ENCODE data around the gene DUSP12. TPM values are rescaled to one million over a fixed set of nuclear protein-coding genes. Genes with fewer than 3 reads are reported as not detected.

Gene DUSP12
- polyA plus RNA-seq, 2 of the 4 experiments (the other 2 are of a cell fraction): 47.3 to 96.3 TPM

DNA sequence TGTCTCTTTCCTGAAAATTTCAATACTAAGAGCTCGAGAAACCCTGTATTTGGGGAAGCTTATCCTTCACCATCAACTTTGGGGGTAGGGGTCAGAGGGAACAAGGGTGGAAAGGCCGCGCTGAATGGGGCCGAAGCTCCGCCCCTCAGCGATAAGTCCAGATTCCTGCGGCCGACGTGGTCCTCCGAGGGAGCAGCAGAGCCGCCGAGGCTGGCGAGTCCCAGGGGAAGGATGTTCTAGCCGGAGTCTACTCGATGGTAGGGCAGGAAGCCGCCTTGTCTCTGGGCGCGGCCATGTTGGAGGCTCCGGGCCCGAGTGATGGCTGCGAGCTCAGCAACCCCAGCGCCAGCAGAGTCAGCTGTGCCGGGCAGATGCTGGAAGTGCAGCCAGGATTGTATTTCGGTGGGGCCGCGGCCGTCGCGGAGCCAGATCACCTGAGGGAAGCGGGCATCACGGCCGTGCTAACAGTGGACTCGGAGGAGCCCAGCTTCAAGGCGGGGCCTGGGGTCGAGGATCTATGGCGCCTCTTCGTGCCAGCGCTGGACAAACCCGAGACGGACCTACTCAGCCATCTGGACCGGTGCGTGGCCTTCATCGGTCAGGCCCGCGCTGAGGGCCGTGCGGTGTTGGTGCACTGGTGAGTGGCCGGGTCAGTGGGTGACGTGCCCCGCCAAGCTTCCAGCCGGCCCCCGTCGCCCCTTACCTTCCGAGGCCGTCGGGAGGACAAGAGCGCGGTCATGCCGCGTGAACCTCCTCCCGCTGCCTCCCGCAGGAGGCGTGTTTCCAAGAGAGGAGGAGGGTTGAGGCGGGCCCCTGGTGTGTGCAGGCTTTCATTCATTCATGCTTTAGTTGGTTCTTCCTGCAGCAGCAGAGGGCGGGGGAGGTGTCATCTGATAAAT, at the start of gene DUSP12 (continued):
- no peak for TF ChIP-seq SREBF2 (IDR thresholded peaks at IDR 0.05)
- TF ChIP-seq POLR2AphosphoS2 (conservative IDR thresholded peaks at IDR 0.05; ENCODE audit: low read length): no peak
- no peak for TF ChIP-seq FOSB (CRISPR knock-in tag; IDR thresholded peaks at IDR 0.05)
- TF ChIP-seq RNF2 (IDR thresholded peaks at IDR 0.05; ENCODE audit: borderline replicate concordance, low read depth): no peak
- TF ChIP-seq, protein P1, sequence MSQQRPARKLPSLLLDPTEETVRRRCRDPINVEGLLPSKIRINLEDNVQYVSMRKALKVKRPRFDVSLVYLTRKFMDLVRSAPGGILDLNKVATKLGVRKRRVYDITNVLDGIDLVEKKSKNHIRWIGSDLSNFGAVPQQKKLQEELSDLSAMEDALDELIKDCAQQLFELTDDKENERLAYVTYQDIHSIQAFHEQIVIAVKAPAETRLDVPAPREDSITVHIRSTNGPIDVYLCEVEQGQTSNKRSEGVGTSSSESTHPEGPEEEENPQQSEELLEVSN (IDR thresholded peaks at IDR 0.05; ENCODE audit: borderline replicate concordance, low read depth): peak; percentile 22; the same call in 1 of the 2 replicates
- 0 out of 2 replicates have a peak, but pooled peaks have one; percentile 23 for TF ChIP-seq RFX5 (IDR thresholded peaks at IDR 0.05)
- TF ChIP-seq, protein P2, sequence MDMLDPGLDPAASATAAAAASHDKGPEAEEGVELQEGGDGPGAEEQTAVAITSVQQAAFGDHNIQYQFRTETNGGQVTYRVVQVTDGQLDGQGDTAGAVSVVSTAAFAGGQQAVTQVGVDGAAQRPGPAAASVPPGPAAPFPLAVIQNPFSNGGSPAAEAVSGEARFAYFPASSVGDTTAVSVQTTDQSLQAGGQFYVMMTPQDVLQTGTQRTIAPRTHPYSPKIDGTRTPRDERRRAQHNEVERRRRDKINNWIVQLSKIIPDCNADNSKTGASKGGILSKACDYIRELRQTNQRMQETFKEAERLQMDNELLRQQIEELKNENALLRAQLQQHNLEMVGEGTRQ (IDR thresholded peaks at IDR 0.05): 0 out of 2 replicates have a peak, but pooled peaks have one; percentile 1
- no peak for TF ChIP-seq EP300 (IDR thresholded peaks at IDR 0.05)
- TF ChIP-seq, protein P3, sequence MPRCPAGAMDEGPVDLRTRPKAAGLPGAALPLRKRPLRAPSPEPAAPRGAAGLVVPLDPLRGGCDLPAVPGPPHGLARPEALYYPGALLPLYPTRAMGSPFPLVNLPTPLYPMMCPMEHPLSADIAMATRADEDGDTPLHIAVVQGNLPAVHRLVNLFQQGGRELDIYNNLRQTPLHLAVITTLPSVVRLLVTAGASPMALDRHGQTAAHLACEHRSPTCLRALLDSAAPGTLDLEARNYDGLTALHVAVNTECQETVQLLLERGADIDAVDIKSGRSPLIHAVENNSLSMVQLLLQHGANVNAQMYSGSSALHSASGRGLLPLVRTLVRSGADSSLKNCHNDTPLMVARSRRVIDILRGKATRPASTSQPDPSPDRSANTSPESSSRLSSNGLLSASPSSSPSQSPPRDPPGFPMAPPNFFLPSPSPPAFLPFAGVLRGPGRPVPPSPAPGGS (IDR thresholded peaks at IDR 0.05): peak; percentile 72; the same call in 1 of the 3 replicates
- TF ChIP-seq FOSL2 (IDR thresholded peaks at IDR 0.05): no peak
- TF ChIP-seq FOSL2 (CRISPR knock-in tag; IDR thresholded peaks at IDR 0.05): no peak
- TF ChIP-seq GATA3 (IDR thresholded peaks at IDR 0.05; ENCODE audit: borderline replicate concordance): no peak; the same call in 1 of the 2 replicates
- TF ChIP-seq CBX2 (IDR thresholded peaks at IDR 0.05; ENCODE audit: borderline replicate concordance, low read depth): no peak
- TF ChIP-seq EHMT2 (IDR thresholded peaks at IDR 0.05; ENCODE audit: low read depth): no peak
- TF ChIP-seq RCOR1 (IDR thresholded peaks at IDR 0.05; ENCODE audit: low read depth, low read length): no peak
- no peak for TF ChIP-seq EHF (CRISPR knock-in tag; IDR thresholded peaks at IDR 0.05)
- TF ChIP-seq ZNF302 (CRISPR knock-in tag; IDR thresholded peaks at IDR 0.05): no peak
- no peak for TF ChIP-seq FOXS1 (CRISPR knock-in tag; IDR thresholded peaks at IDR 0.05)
- no peak for TF ChIP-seq ZC3H11A (IDR thresholded peaks at IDR 0.05)
- TF ChIP-seq CHD4 (IDR thresholded peaks at IDR 0.05; ENCODE audit: borderline replicate concordance): no peak
- no peak for TF ChIP-seq CEBPB (IDR thresholded peaks at IDR 0.05)
- TF ChIP-seq HOXB13 (CRISPR knock-in tag; IDR thresholded peaks at IDR 0.05; ENCODE audit: low read depth): no peak
- no peak for TF ChIP-seq HEYL (CRISPR knock-in tag; IDR thresholded peaks at IDR 0.05)
- TF ChIP-seq NPAS2 (CRISPR knock-in tag; IDR thresholded peaks at IDR 0.05; ENCODE audit: borderline replicate concordance): no peak

DNA sequence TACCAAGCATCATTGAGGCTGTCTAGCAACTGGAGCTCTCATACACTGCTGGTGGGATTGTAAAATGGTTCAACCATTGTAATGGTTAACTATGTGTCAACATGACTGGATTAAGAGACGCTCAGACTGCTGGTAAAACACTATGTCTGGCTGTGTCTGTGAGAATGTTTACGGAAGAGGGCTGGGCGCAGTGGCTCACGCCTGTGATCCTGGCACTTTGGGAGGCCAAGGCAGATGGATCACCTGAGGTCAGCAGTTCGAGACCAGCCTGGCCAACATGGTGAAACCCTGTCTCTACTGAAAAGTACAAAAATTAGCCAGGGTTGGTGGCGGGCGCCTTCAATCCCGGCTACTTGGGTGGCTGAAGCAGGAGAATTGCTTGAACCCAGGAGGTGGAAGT, 47.3 kb upstream of the DUSP12 start:
- Histone ChIP-seq H3K4me3 (no peak overlapping the region), H3K27ac (peak overlapping the region; percentile 42 to 68; a peak in 5 of 6 replicates), H3K9me3 (no peaks in the 10 kb centered on the region), H3K4me2 (peak overlapping the region; percentile 53), H3K4me1 (peaks cover 15% of the 10 kb centered on the region; the same call in 2 of the 3 replicates)
- FAIRE-seq (peak; percentile 76), DNase-seq (ENCODE audit: low read depth in 1 of 2, low spot score in 1 of 2) (peak; percentile 15 to 94), ATAC-seq (peak; percentile 96 to 99)
- ChIA-PET CTCF (no interaction called here), POLR2A (interaction anchor here (1.2 kb wide), 1 partner anchor 25 kb away, joined by 3 read pairs; no protein-coding TSS in a partner anchor)
- 3% methylated on average over 7 of the region's 8 CpGs for WGBS (ENCODE audit: missing lambda C conversion rate)
- TF ChIP-seq KDM5A (IDR thresholded peaks at IDR 0.05) (no peak), CEBPB (IDR thresholded peaks at IDR 0.05) (peak in 1 of 2 experiments; percentile 40; a peak in 1 of 4 replicates), RARB (CRISPR knock-in tag; IDR thresholded peaks at IDR 0.05) (no peak), MAFK (IDR thresholded peaks at IDR 0.05; ENCODE audit: partially characterized antibody) (peak; percentile 75), POLR2AphosphoS2 (conservative IDR thresholded peaks at IDR 0.05; ENCODE audit: low read length) (no peak), ESRRA (IDR thresholded peaks at IDR 0.05; ENCODE audit: borderline replicate concordance, low read length) (no peak), RNF2 (IDR thresholded peaks at IDR 0.05; ENCODE audit: borderline replicate concordance, low read depth) (no peak), JUNB (IDR thresholded peaks at IDR 0.05) (no peak), CHD4 (IDR thresholded peaks at IDR 0.05; ENCODE audit: borderline replicate concordance) (0 out of 2 replicates have a peak, but pooled peaks have one; percentile 61), FOSL2 (IDR thresholded peaks at IDR 0.05) (no peak), FOSL2 (CRISPR knock-in tag; IDR thresholded peaks at IDR 0.05) (peak; percentile 31; the same call in 1 of the 2 replicates)
- TF ChIP-seq, protein P2 (IDR thresholded peaks at IDR 0.05): no peak
- TF ChIP-seq, protein P4, sequence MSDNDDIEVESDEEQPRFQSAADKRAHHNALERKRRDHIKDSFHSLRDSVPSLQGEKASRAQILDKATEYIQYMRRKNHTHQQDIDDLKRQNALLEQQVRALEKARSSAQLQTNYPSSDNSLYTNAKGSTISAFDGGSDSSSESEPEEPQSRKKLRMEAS (IDR thresholded peaks at IDR 0.05): peak; percentile 36; the same call in 1 of the 2 replicates
